Measurements from ENCODE around the gene NPY. TPM values are rescaled to one million over a fixed set of nuclear protein-coding genes. Genes with fewer than 3 reads are reported as not detected.

Gene NPY
- polyA plus RNA-seq, 1 of the 3 experiments (the other 2 are of a cell fraction) = 2.6 TPM

- Histone ChIP-seq H3K27ac (ENCODE audit: low read depth in 2 of 2, low read length in 1 of 2) (no peak overlapping the region), H3K9me2 (no peaks in the 10 kb centered on the region), H3K27me3 (ENCODE audit: insufficient read depth) (no peaks in the 10 kb centered on the region), H3K4me3 (ENCODE audit: low read depth in 2 of 2, low read length in 1 of 2) (no peak overlapping the region), H2AFZ (ENCODE audit: low read depth) (no peak overlapping the region), H3F3A (replicated peaks; ENCODE audit: insufficient read depth) (no peaks in the 10 kb centered on the region), H3K9me3 (no peaks in the 10 kb centered on the region), H3K4me1 (ENCODE audit: control insufficient read depth in 1 of 2, insufficient read depth in 2 of 2, low read depth in 1 of 2, low read length in 1 of 2) (no peaks in the 10 kb centered on the region), H4K20me1 (ENCODE audit: insufficient read depth) (no peaks in the 10 kb centered on the region), H3K4me2 (no peak overlapping the region), H3K36me3 (replicated peaks in 1 of 2; ENCODE audit: control insufficient read depth in 1 of 2, insufficient read depth in 2 of 2, low read length in 1 of 2) (no peaks in the 10 kb centered on the region), H3K9ac (no peak overlapping the region), H3K79me2 (ENCODE audit: insufficient read depth) (no peaks in the 10 kb centered on the region)
- 8% methylated on average over 2 of the region's 2 CpGs for WGBS (ENCODE audit: low lambda C conversion rate)
- TF ChIP-seq NFIC (IDR thresholded peaks at IDR 0.05; ENCODE audit: borderline replicate concordance) = no peak
- no peak for TF ChIP-seq SMC3 (IDR thresholded peaks at IDR 0.05; ENCODE audit: low read depth, low read length)
- TF ChIP-seq GABPA (IDR thresholded peaks at IDR 0.05; ENCODE audit: low read depth) = no peak
- TF ChIP-seq FOXJ3 (CRISPR knock-in tag; IDR thresholded peaks at IDR 0.05) = no peak
- TF ChIP-seq NRF1 (IDR thresholded peaks at IDR 0.05; ENCODE audit: low read depth, low read length) = no peak
- TF ChIP-seq USF2 (IDR thresholded peaks at IDR 0.05; ENCODE audit: borderline replicate concordance, low read depth, low read length) = no peak
- no peak for TF ChIP-seq RXRA (IDR thresholded peaks at IDR 0.05; ENCODE audit: borderline replicate concordance, low read depth)
- no peak for TF ChIP-seq SIN3A (IDR thresholded peaks at IDR 0.05; ENCODE audit: borderline replicate concordance, low read depth, low read length)
- TF ChIP-seq USF1 (IDR thresholded peaks at IDR 0.05; ENCODE audit: borderline replicate concordance, low read depth) = no peak
- no peak for TF ChIP-seq MXI1 (IDR thresholded peaks at IDR 0.05; ENCODE audit: low read depth, low read length)
- no peak for TF ChIP-seq REST (IDR thresholded peaks at IDR 0.05; ENCODE audit: low read depth, low read length)
- no peak for TF ChIP-seq ELF1 (IDR thresholded peaks at IDR 0.05)
- no peak for TF ChIP-seq TCF12 (IDR thresholded peaks at IDR 0.05)
- no peak for TF ChIP-seq YY1 (IDR thresholded peaks at IDR 0.05; ENCODE audit: low read depth)
- TF ChIP-seq JUND (IDR thresholded peaks at IDR 0.05) = no peak
- no peak for TF ChIP-seq RCOR1 (IDR thresholded peaks at IDR 0.05; ENCODE audit: low read length)
- CTCF ChIA-PET = interaction anchor here (1.2 kb wide), 1 partner anchor 8 kb away, joined by 3 read pairs; no protein-coding TSS in a partner anchor
- no peak for DNase-seq
- POLR2A ChIA-PET = no interaction called here
These were observed 32.4 kb upstream of the NPY start for GRCh38 chr7:24251568-24251967.
